ENCODE data around the gene ARHGEF33.

Gene ARHGEF33

GRCh38 chr2:38960609-38961320 is 71.1 kb downstream of the ARHGEF33 start:
- no peak overlapping the region for H3K4me3 ChIP-seq (ENCODE audit: low read depth, low read length)

GRCh38 chr2:38966006-38966405 is 76.3 kb downstream of the ARHGEF33 start:
- TF ChIP-seq CTCF (IDR thresholded peaks at IDR 0.05; ENCODE audit: control insufficient read depth, extremely low read depth, insufficient read depth): no peak
- no peak overlapping the region for H3K4me3 ChIP-seq (ENCODE audit: low read depth, low read length)
- no peak for DNase-seq (ENCODE audit: low read depth)

More at GRCh38 chr2:38960609-38961320, 71.1 kb downstream of the ARHGEF33 start:
- no peak for DNase-seq (ENCODE audit: low read depth)
- no peak for TF ChIP-seq CTCF (IDR thresholded peaks at IDR 0.05; ENCODE audit: control insufficient read depth, extremely low read depth, insufficient read depth)

GRCh38 chr2:38966678-38967077 is 77.0 kb downstream of the ARHGEF33 start:
- H3K4me3 ChIP-seq (ENCODE audit: low read depth, low read length): no peak overlapping the region
- no peak for TF ChIP-seq CTCF (IDR thresholded peaks at IDR 0.05; ENCODE audit: control insufficient read depth, extremely low read depth, insufficient read depth)
- no peak for DNase-seq (ENCODE audit: low read depth)

- no peak for TF ChIP-seq CTCF (IDR thresholded peaks at IDR 0.05; ENCODE audit: control insufficient read depth, extremely low read depth, insufficient read depth)
- no peak for DNase-seq (ENCODE audit: low read depth)
- H3K4me3 ChIP-seq (ENCODE audit: low read depth, low read length): no peak overlapping the region
Measured at GRCh38 chr2:38968021-38968420, 78.3 kb downstream of the ARHGEF33 start.

- DNase-seq (ENCODE audit: low read depth): no peak
- no peak overlapping the region for H3K4me3 ChIP-seq (ENCODE audit: low read depth, low read length)
- no peak for TF ChIP-seq CTCF (IDR thresholded peaks at IDR 0.05; ENCODE audit: control insufficient read depth, extremely low read depth, insufficient read depth)
Measured at GRCh38 chr2:38971377-38971776, 81.7 kb downstream of the ARHGEF33 start.

- H3K4me3 ChIP-seq (ENCODE audit: low read depth, low read length): no peak overlapping the region
- no peak for DNase-seq (ENCODE audit: low read depth)
- TF ChIP-seq CTCF (IDR thresholded peaks at IDR 0.05; ENCODE audit: control insufficient read depth, extremely low read depth, insufficient read depth): no peak
Measured at GRCh38 chr2:38973266-38973665, 83.6 kb downstream of the ARHGEF33 start.

- H3K4me3 ChIP-seq (ENCODE audit: low read depth, low read length): no peak overlapping the region
- TF ChIP-seq CTCF (IDR thresholded peaks at IDR 0.05; ENCODE audit: control insufficient read depth, extremely low read depth, insufficient read depth): no peak
- no peak for DNase-seq (ENCODE audit: low read depth)
Measured at GRCh38 chr2:38975042-38975441, 85.4 kb downstream of the ARHGEF33 start.

Measured in LNCaP clone FGC (cell line).